Head of caudate nucleus (tissue), 42 donors: ENCODE data around the gene QKI.
"Not testable (repeated sequence)": the region's sequence is repeated elsewhere in the genome, so short reads cannot be mapped to it uniquely, and the experiment has no call there.

Source experiments
- DNase-seq, 42 donors: peaks; one replicate each; pipeline versions ENCODE4 v3.0.0 to v3.0.0-alpha.2; 2020 to 2021; ENCODE audit warnings: mixed read lengths in 7 of 42
- intact Hi-C: fragments of 100-400 bp; cut with DNase I; formaldehyde crosslinking; loops from one replicate; pipeline ENCODE4 v1.15.0; 2022

Gene QKI

DNA sequence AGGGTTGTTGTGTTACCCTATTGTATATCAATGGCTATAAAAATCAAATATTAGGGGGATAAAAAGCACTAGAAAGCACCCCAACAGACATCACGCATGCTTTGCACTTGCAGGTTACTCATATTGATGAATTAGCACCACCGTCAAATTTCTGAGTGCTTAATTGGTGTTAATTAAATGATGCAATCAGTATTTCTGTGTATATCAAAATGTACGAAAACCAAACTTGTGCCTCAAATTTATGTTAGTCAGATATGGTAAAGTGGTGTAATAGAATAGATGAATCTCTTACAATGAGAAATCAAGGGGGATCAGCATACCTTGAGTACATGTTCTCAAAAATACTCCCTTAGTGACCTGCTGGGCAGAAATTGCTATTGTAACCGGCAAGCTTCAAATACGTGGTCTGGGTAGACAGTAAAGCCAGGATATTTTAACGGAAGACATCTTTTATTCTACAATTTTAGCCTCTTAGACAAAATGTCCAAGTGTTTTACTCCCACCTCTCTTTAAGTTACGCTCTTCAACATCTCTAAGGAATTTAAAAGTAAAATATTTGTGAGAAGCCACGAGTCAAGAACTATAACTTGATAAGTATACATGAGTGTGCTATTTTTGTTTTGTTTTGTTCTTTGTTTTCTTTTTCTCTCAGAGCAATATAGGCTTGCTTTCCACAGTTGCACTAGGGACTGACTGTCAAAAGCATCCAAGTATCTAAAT, 166.0 kb downstream of the QKI start:
- intact Hi-C loops = loop anchor here (10.0 kb wide), 1 partner anchor 374 kb away; no protein-coding TSS in a partner anchor
- no peak for DNase-seq

- intact Hi-C loops = loop anchor here (10.0 kb wide), 1 partner anchor 371 kb away; no protein-coding TSS in a partner anchor
- DNase-seq = peak in 3 of 42 donors; percentile 21 to 62 (median 27)
These were observed 169.0 kb downstream of the QKI start for GRCh38 chr6:163583558-163583957.

DNA sequence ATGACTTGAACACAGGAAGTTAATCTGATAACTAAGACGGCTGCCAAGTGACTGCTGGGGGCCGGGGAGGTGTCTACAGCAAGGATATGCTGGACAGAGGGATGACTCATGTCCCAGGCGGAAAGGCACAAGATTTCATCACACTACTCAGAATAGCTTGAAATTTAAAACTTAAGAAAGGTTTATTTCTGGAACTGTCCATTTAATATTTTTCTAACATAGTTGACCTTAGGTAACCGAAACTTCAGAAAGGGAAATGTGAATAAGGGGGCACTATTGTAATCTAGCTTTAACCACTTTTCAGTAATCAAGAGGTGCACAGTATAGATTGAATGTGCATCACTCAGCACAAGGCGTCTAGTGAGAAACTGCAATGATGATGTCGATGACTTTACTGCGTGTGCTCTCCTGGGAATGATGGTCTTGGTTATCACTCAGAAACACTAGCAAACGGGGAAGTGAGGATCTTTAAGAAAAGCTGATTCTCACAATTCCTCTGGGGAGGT, 171.5 kb downstream of the QKI start:
- peak in 4 of 42 donors; percentile 15 to 66 (median 31) for DNase-seq
- intact Hi-C loops = loop anchor here (10.0 kb wide), 1 partner anchor 369 kb away; no protein-coding TSS in a partner anchor

DNA sequence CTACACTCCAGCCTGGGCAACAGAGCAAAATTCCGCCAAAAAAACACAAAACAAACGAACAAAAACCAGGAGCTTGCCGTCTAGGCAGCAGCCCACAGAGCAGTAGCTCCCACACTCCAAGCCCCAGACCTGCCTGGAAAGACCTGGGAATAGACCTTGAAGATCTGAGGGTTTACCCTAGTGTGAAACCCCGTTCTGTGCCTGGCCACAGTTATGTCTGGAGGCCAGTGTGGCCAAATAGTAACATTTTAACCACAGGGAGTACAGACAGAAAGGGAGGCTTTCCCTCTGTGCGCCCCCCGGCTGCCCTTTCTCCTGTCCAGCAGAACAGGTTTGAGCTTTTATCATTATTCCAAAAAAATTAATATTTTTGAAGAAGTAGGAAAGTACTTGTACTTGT, 172.4 kb downstream of the QKI start:
- intact Hi-C loops = loop anchor here (10.0 kb wide), 1 partner anchor 368 kb away; no protein-coding TSS in a partner anchor
- DNase-seq = no peak

GRCh38 chr6:163588220-163588919, 173.9 kb downstream of the QKI start:
- no peak for DNase-seq
- intact Hi-C loops = loop anchor here (10.0 kb wide), 1 partner anchor 366 kb away; no protein-coding TSS in a partner anchor

DNA sequence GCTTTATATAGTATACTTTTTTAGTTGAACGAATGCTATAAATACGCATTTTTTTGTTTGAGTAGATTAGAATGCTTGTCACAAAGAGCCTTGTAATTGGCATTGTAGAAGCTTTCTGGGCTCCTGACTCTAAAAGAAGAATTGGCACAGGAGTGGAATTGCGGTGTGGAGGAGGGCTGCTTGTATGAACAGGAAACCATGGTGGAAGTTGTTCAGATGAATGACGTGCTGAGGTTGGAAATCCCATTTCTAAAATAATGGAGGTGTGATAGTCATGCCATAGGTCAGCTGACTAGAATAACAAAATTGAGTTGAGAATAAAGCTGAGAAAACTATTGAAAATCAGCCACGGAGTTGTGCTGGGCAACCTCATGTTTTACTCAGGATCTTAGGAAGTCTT, 174.9 kb downstream of the QKI start:
- no peak for DNase-seq
- intact Hi-C loops = loop anchor here (10.0 kb wide), 1 partner anchor 365 kb away; no protein-coding TSS in a partner anchor

DNA sequence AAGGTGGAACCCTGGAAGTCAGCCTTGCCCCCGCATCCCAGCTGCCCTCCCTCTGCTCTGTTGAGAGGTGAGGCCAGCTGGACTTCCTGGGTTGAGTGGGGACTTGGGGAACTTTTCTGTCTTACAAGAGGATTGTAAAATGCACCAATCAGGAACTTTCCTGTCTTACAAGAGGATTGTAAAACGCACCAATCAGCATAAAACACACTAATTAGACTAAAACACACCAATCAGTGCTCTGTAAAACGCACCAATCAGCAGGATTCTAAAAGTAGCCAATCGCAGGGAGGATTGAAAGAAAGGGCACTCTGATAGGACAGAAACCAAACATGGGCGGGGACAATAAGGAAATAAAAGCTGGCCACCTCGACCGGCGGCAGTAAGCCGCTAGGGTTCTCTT, 175.6 kb downstream of the QKI start:
- intact Hi-C loops, DNase-seq: not testable (repeated sequence)

- intact Hi-C loops = no loop called here
- no peak for DNase-seq
These were observed 178.4 kb downstream of the QKI start for GRCh38 chr6:163592872-163593271.

GRCh38 chr6:163596174-163596573, 181.7 kb downstream of the QKI start:
- DNase-seq = no peak
- intact Hi-C loops = no loop called here

- intact Hi-C loops = no loop called here
- peak in 1 of 42 donors; percentile 3 for DNase-seq
These were observed 184.6 kb downstream of the QKI start for GRCh38 chr6:163599136-163599535.

DNA sequence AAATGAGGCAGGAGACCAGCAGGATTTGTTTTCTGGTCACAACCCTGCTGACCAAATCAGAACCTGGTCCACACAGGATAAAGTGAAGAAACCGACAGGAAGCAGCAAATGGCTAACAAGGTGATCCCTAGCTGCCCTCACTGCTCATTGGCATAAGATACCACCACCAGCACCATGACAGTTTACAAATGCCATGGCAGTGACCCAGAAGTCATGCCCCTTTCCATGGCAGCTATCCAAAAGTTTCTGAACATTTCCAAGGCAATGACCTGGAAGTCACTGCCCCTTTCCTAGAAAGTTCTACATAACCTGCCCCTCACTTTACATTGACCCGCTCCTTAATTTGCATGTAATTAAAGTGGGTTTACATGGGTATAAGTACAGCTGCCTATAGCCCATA, 185.2 kb downstream of the QKI start:
- peak in 1 of 42 donors; percentile 12 for DNase-seq
- intact Hi-C loops = no loop called here

DNA sequence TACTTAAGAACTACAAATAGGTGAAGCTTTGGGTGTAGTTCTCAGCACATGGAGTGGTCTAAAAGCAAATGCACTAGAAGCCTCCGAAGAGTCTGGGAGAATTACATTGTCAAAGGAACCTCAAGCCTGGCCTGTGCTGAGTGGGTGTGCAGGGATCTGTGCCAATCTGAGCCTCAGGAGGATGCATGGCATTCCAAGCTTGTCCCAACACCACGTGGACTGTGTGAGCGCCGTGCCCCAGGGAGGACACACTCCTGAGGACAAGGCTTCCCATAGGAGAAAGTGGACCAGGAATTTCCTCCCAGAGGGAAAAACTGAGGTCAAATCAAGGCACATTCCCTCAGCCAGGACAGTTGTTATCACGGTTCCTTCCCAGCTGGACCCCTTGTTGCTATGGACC, 185.8 kb downstream of the QKI start:
- peak in 1 of 42 donors; percentile 18 for DNase-seq
- intact Hi-C loops = no loop called here

DNA sequence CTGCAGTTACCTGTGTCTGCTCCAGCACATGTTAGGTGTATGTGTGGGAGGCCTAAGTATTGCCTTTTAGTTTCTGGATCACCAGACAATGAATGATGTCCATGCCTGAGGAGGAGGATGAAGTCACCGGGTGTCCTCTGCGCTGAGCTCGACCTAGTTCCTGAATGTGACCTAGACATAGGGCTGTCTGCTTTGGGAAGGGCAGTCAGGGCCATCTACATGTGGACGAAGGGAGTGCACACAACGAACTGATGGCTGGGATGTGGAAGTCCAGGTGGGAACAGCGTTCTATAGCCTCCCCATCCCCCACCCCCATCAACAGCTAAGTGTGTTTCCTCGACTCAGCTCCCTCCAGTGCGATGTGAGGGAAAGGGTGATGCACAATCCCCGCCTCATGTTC, 186.3 kb downstream of the QKI start:
- intact Hi-C loops = no loop called here
- DNase-seq = peak in 1 of 42 donors; percentile 31

DNA sequence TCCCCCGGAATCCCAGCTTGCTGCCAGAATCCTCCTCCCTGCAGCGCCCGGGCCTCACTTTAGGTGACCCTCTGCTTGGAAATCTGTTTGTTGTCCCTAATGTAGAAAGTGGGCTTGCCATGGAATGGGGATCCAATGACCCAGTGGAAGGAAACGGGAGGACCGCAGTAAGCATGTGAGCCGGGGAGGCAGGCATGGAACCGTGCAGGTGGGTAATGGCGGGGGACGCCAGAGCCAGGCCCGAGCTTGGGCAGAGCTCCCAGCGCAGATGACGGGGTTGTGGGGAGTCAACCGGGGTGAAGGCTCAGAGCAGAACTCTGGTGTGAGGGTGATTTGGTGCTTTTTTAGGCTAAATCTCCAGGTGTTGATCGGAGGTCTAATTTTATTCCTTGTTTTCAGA, 188.3 kb downstream of the QKI start:
- peak in 1 of 42 donors; percentile 40 for DNase-seq
- intact Hi-C loops = no loop called here

DNA sequence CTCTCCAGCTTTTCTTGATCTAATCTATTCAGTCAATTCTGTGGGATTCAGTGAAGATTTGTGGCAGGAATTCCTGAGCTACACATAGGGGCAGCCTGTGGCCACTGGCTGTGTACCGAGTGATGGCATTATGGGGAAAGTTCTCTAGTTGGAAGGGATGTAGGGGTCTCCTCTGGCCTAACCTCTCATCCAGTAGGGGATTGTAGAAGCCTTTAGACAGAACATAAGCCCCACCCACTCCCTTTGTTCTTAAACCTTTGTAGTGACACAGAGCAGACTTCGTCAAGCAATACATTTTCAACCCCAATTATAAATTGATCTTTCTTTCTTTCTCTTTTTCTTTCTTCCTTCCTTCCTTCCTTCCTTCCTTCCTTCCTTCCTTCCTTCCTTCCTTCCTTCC, 188.9 kb downstream of the QKI start:
- intact Hi-C loops = no loop called here
- DNase-seq = peak in 1 of 42 donors; percentile 9

- DNase-seq = no peak
- intact Hi-C loops = no loop called here
These were observed 191.0 kb downstream of the QKI start for GRCh38 chr6:163605385-163606097.

GRCh38 chr6:163607792-163608191, 193.3 kb downstream of the QKI start:
- no peak for DNase-seq
- intact Hi-C loops = no loop called here

GRCh38 chr6:163608204-163608644, 193.7 kb downstream of the QKI start:
- intact Hi-C loops = no loop called here
- DNase-seq = no peak

DNA sequence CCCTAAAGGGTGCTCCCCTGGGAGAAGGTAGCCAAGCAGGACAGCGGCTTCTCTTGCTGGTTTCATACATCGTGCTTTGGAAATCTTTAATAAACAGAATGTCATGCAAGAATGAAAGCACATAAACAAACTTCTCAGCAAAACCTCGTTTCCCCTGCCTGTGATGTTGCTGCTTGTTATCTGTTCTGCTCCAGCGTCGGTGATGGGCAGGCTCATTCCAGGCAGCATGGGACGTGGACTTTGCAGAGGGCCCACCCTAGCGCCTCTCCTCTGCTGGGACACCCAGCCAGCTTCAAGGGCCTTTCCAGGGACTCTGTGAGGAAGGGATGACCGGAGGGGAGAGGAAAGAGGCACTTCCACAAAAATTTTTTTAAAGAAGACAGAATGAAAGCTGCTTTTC, 197.7 kb downstream of the QKI start:
- intact Hi-C loops = no loop called here

More for the DNA sequence above, 197.7 kb downstream of the QKI start:
- DNase-seq = no peak
